ENCODE data around the gene PRKCZ. TPM values are rescaled to one million over a fixed set of nuclear protein-coding genes. Genes with fewer than 3 reads are reported as not detected.
A peak's percentile ranks its signal among the peaks of the same experiment; 100 is the strongest.

The PRKCZ gene
- total RNA-seq, 1 donor from 2014 or later, result 33.4 TPM

DNA sequence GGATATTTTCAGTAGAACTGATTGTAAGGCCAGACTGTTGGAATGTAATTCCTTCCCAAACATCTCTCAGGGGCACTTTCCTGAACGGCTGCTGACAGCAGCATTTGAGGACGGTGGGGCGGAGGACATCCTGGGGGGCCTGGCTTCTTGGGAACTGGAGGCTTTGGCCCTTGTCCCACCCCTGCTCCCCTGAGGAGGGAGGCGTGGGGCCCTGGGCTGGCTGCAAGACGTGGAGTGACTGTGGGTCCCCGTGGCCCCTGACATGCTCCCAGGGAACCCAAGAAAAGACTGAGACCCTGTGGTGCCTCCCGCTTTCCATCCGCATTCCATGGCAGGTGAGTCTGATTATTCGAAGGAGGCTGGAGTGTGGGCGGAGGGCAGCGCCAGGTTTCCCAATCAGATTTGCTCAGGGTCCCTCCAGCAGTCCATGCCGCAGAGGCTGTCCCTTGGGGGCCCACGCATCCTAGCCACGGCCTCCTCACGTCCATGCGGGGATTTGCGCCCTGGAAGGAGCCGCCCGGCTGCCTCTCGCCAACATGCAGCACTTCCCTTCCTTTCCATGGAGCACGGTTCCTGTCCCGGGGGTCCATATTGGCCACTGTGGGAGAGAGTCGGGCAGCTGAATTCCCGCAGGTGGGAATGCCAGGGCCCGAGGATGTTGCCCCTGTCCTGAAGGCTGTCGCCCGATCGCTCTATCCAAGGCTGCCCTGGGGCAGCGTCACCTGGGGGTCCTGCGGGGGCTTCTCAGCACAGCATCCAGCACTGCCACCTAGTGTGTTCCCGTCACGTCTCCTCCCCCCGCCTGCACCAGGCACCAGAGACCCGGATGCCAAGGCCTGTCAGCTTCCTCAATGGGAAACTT is 75.4 kb downstream of the PRKCZ start:
- Mint-ChIP-seq H3K4me1 (peaks cover 25% of the 10 kb centered on the region), H3K9me3 (peaks cover 12% of the 10 kb centered on the region), H3K36me3 (no peaks in the 10 kb centered on the region), H3K27ac (no peak overlapping the region), H3K27me3 (ENCODE audit: insufficient read depth, low read depth) (peaks cover 8% of the 10 kb centered on the region), H3K4me3 (no peak overlapping the region)
- Histone ChIP-seq H3K79me2 (ENCODE audit: low read depth) (no peaks in the 10 kb centered on the region), H3K36me3 (no peaks in the 10 kb centered on the region), H3K4me1 (peaks cover 11% of the 10 kb centered on the region), H3K4me3 (no peak overlapping the region), H3K4me2 (no peak overlapping the region), H2AFZ (replicated peaks) (no peak overlapping the region), H3K27me3 (no peaks in the 10 kb centered on the region), H3F3A (ENCODE audit: low read depth) (no peaks in the 10 kb centered on the region), H3K27ac (peak overlapping the region; percentile 53), H3K9me3 (ENCODE audit: low read depth) (no peaks in the 10 kb centered on the region), H4K20me1 (ENCODE audit: low read depth) (peaks cover 13% of the 10 kb centered on the region), H3K9ac (no peak overlapping the region)
- TF ChIP-seq, protein P1, sequence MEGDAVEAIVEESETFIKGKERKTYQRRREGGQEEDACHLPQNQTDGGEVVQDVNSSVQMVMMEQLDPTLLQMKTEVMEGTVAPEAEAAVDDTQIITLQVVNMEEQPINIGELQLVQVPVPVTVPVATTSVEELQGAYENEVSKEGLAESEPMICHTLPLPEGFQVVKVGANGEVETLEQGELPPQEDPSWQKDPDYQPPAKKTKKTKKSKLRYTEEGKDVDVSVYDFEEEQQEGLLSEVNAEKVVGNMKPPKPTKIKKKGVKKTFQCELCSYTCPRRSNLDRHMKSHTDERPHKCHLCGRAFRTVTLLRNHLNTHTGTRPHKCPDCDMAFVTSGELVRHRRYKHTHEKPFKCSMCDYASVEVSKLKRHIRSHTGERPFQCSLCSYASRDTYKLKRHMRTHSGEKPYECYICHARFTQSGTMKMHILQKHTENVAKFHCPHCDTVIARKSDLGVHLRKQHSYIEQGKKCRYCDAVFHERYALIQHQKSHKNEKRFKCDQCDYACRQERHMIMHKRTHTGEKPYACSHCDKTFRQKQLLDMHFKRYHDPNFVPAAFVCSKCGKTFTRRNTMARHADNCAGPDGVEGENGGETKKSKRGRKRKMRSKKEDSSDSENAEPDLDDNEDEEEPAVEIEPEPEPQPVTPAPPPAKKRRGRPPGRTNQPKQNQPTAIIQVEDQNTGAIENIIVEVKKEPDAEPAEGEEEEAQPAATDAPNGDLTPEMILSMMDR (IDR thresholded peaks at IDR 0.05), result no peak
- TF ChIP-seq EZH2 (IDR thresholded peaks at IDR 0.05) (no peak), EZH2phosphoT487 (IDR thresholded peaks at IDR 0.05) (no peak)
- DNase-seq (ENCODE audit: low spot score), result peak; percentile 1

DNA sequence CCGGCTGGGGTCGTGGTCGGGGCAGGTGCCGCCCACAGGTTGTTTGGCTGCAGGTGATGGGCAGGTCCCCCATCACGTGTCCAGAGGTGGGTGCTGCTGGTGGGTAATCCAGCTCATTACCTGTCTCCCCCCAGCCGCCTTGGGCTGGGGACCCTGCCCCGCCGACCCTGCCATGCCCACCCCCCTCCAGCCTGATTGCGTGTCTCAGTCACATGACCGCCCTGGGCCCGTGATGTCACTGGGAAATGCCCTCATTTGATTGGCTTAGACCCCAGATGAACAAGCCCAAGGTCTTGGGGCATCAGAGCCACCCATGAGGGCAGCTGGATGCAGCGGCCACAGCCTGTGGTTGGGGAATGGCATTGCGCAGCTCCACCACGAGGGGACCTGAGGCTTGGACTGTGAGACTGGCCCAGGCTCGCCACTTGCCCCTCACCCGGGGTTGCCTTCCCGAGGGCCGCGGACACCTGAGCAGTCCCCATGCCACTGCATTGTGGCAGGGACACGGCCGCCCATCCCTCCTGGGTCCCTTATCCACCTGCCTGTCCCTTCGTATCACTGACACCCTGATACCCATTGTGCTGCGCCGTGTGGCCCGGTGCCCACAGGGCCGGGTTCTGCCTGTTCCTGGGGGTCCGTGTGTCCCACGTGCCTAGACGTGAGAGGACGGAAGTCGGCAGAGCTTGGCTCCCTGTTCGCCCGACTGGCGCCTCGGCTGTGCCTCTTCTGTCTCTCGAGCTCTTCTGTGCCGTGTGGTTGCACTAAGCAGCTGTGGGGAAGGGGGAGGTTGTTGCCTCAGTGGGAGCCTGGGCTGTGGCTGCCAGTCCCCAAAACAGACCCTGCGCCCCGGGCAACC is 76.3 kb downstream of the PRKCZ start:
- Mint-ChIP-seq H3K4me3 (no peak overlapping the region), H3K27me3 (ENCODE audit: insufficient read depth, low read depth) (peaks cover 8% of the 10 kb centered on the region), H3K36me3 (no peaks in the 10 kb centered on the region), H3K27ac (peak overlapping the region; percentile 83), H3K9me3 (peaks cover 5% of the 10 kb centered on the region), H3K4me1 (peaks cover 33% of the 10 kb centered on the region)
- H3K4me2 ChIP-seq, result no peak overlapping the region
- H3K9ac ChIP-seq, result no peak overlapping the region
- H3K4me3 ChIP-seq, result no peak overlapping the region
- no peak overlapping the region for H3K27ac ChIP-seq
- H3K36me3 ChIP-seq, result no peaks in the 10 kb centered on the region
- H3F3A ChIP-seq (ENCODE audit: low read depth), result no peaks in the 10 kb centered on the region
- H4K20me1 ChIP-seq (ENCODE audit: low read depth), result peaks cover 13% of the 10 kb centered on the region
- H2AFZ ChIP-seq (replicated peaks), result no peak overlapping the region
- H3K79me2 ChIP-seq (ENCODE audit: low read depth), result no peaks in the 10 kb centered on the region
- peak; percentile 1 for DNase-seq (ENCODE audit: low spot score)
- no peak for TF ChIP-seq EZH2phosphoT487 (IDR thresholded peaks at IDR 0.05)
- no peak for TF ChIP-seq EZH2 (IDR thresholded peaks at IDR 0.05)
- TF ChIP-seq, protein P1 (IDR thresholded peaks at IDR 0.05), result no peak
- H3K27me3 ChIP-seq, result no peaks in the 10 kb centered on the region
- H3K9me3 ChIP-seq (ENCODE audit: low read depth), result no peaks in the 10 kb centered on the region
- peaks cover 11% of the 10 kb centered on the region for H3K4me1 ChIP-seq

DNA sequence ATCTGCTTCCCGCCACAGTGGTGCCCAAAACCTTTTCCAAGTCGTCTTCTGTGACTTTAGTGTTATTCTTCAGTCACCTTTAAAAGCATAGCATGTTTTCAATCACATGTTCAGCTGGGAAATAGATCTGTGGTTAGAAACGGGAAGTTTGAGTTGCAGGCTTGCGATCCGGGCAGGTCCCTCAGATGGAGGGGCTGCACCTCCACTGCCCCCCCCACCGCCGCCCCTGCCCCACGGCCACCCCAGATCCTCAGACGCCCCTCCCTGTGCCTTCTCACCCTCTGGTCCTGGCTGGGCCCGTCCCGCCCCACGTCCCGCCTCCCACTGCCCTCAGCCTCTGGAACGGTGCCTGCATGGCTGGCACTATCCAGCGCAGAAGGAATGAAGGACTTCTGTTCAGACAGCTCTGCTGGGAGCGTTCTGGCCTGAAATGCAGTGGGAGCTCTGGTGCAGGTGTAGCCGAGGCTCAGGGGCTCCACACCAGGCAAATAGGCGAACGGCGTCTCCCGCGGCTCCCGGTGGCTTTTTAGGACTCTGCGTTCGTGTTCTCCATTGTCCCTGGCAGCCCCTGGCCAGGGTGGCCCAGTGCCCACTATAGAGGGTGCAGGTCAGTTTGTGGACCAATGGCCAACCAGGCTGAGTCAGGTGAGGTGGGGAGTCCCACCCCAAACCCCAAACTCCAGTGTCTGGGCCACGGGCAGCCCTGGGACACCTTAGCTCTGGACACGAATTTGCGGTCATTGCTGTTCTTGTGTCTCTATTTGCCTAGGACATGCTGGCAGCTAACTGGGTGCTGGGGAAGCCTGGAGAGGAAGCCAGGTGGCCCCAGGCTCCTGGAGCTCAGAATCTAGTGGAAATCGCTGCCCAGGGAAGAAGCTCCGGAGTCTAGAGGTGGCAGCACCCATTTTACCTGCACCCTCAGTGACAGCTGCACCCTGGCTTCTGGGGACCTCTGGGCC is 77.3 kb downstream of the PRKCZ start:
- no peak overlapping the region for H2AFZ ChIP-seq (replicated peaks)
- no peak overlapping the region for H3K4me3 ChIP-seq
- peaks cover 6% of the 10 kb centered on the region for H3F3A ChIP-seq (ENCODE audit: low read depth)
- H3K27me3 Mint-ChIP-seq (ENCODE audit: insufficient read depth, low read depth), result peaks cover 5% of the 10 kb centered on the region
- peak overlapping the region; percentile 83 for H3K27ac Mint-ChIP-seq
- H3K4me3 Mint-ChIP-seq, result no peak overlapping the region
- H3K9me3 ChIP-seq (ENCODE audit: low read depth), result no peaks in the 10 kb centered on the region
- DNase-seq (ENCODE audit: low spot score), result no peak
- peaks cover 2% of the 10 kb centered on the region for H3K9me3 Mint-ChIP-seq
- H4K20me1 ChIP-seq (ENCODE audit: low read depth), result peaks cover 13% of the 10 kb centered on the region
- H3K79me2 ChIP-seq (ENCODE audit: low read depth), result no peaks in the 10 kb centered on the region
- no peaks in the 10 kb centered on the region for H3K27me3 ChIP-seq
- no peaks in the 10 kb centered on the region for H3K36me3 ChIP-seq
- H3K4me2 ChIP-seq, result peak overlapping the region; percentile 40
- peaks cover 13% of the 10 kb centered on the region for H3K4me1 ChIP-seq
- H3K4me1 Mint-ChIP-seq, result peaks cover 41% of the 10 kb centered on the region
- H3K9ac ChIP-seq, result no peak overlapping the region
- TF ChIP-seq EZH2phosphoT487 (IDR thresholded peaks at IDR 0.05), result no peak
- TF ChIP-seq EZH2 (IDR thresholded peaks at IDR 0.05), result no peak
- TF ChIP-seq, protein P1 (IDR thresholded peaks at IDR 0.05), result no peak
- no peaks in the 10 kb centered on the region for H3K36me3 Mint-ChIP-seq
- no peak overlapping the region for H3K27ac ChIP-seq

Data from neural progenitor cell (in vitro differentiated cells).